Large intestine (tissue), 1 donor: Measurements from ENCODE around the gene ALAS1. TPM values are rescaled to one million over a fixed set of nuclear protein-coding genes. Genes with fewer than 3 reads are reported as not detected.

Experiments
- polyA plus RNA-seq: library from polyadenylated mRNA; unstranded; fragments of 120-200 nt; gene quantifications from one replicate; pipeline ENCODE4 v1.2.1, GENCODE V29; 2013

The ALAS1 gene
- polyA plus RNA-seq, 1 donor: 37.2 TPM

Other genes starting within 250 kb of the ALAS1 start
- gene GPR62, start 242.8 kb upstream of the ALAS1 start, polyA plus RNA-seq: 0.18 TPM
- gene PCBP4, start 230.7 kb upstream of the ALAS1 start, polyA plus RNA-seq: 48.8 TPM
- gene ABHD14B, start 224.1 kb upstream of the ALAS1 start, polyA plus RNA-seq: 101 TPM
- gene ABHD14A, start 223.1 kb upstream of the ALAS1 start, polyA plus RNA-seq: 14.1 TPM
- gene ACY1, start 214.6 kb upstream of the ALAS1 start, polyA plus RNA-seq: 269 TPM
- 2,526 TPM for gene RPL29, start 202.3 kb upstream of the ALAS1 start, polyA plus RNA-seq
- 9.6 TPM for gene DUSP7, start 141.6 kb upstream of the ALAS1 start, polyA plus RNA-seq
- 5.9 TPM for gene POC1A, start 43.7 kb upstream of the ALAS1 start, polyA plus RNA-seq
- 0.37 TPM for gene TLR9, start 27.5 kb downstream of the ALAS1 start, polyA plus RNA-seq
- 19.9 TPM for gene TWF2, start 41.0 kb downstream of the ALAS1 start, polyA plus RNA-seq
- gene PPM1M, start 47.6 kb downstream of the ALAS1 start, polyA plus RNA-seq: 11.0 TPM
- gene WDR82, start 80.5 kb downstream of the ALAS1 start, polyA plus RNA-seq: 71.9 TPM
- 165 TPM for gene GLYCTK, start 89.7 kb downstream of the ALAS1 start, polyA plus RNA-seq
- gene DNAH1, start 118.2 kb downstream of the ALAS1 start, polyA plus RNA-seq: 22.9 TPM
- gene BAP1, start 211.8 kb downstream of the ALAS1 start, polyA plus RNA-seq: 59.0 TPM
- gene PHF7, start 212.5 kb downstream of the ALAS1 start, polyA plus RNA-seq: 10.4 TPM
- gene SEMA3G, start 246.9 kb downstream of the ALAS1 start, polyA plus RNA-seq: 2.9 TPM